ENCODE data around the gene PKP4. TPM values are rescaled to one million over a fixed set of nuclear protein-coding genes. Genes with fewer than 3 reads are reported as not detected.
"Not testable (repeated sequence)": the region's sequence is repeated elsewhere in the genome, so short reads cannot be mapped to it uniquely, and the experiment has no call there.

Gene PKP4
- total RNA-seq, 2 experiments from 2014 or later = 68.7 to 73.2 TPM

GRCh38 chr2:158413581-158413980, 43.2 kb upstream of the PKP4 start:
- Histone ChIP-seq H2AFZ (ENCODE audit: low read length) (no peak overlapping the region), H4K20me1 (ENCODE audit: insufficient read depth, low read length) (no peaks in the 10 kb centered on the region), H3K4me1 (ENCODE audit: insufficient read depth, low read length, poor library complexity, severe bottlenecking) (no peaks in the 10 kb centered on the region), H3K4me2 (ENCODE audit: low read length) (no peak overlapping the region), H3K9me2 (ENCODE audit: insufficient read depth, low read length) (no peaks in the 10 kb centered on the region), H3K4me3 (ENCODE audit: low read depth, low read length, poor library complexity, severe bottlenecking) (no peak overlapping the region), H3K27ac (ENCODE audit: low read depth, low read length, poor library complexity, severe bottlenecking) (no peak overlapping the region), H3K79me2 (ENCODE audit: insufficient read depth, low read depth, low read length) (no peaks in the 10 kb centered on the region), H3K9me3 (ENCODE audit: low read length) (no peaks in the 10 kb centered on the region), H3K36me3 (ENCODE audit: insufficient read depth, low read length) (no peaks in the 10 kb centered on the region)
- CTCF ChIA-PET (ENCODE audit: unreplicated experiment) = no interaction called here
- no TSS peak for BruUV-seq (replicated peaks)
- TF ChIP-seq CTCF (conservative IDR thresholded peaks at IDR 0.05; ENCODE audit: low read length) (no peak), EZH2phosphoT487 (IDR thresholded peaks at IDR 0.05; ENCODE audit: borderline replicate concordance, low read depth, low read length) (no peak)
- POLR2A ChIA-PET = interaction anchor here (0.6 kb wide), 1 partner anchor 419 kb away, joined by 3 read pairs; no protein-coding TSS in a partner anchor
- intact Hi-C loops (cut with micrococcal nuclease; ENCODE audit: unreplicated experiment) = no loop called here
- DNase-seq (ENCODE audit: low spot score) = no peak

- Histone ChIP-seq H3K36me3 (ENCODE audit: insufficient read depth, low read length) (no peaks in the 10 kb centered on the region), H3K4me2 (ENCODE audit: low read length) (no peak overlapping the region), H3K79me2 (ENCODE audit: insufficient read depth, low read depth, low read length) (no peaks in the 10 kb centered on the region), H3K4me1 (ENCODE audit: insufficient read depth, low read length, poor library complexity, severe bottlenecking) (no peaks in the 10 kb centered on the region), H3K4me3 (ENCODE audit: low read depth, low read length, poor library complexity, severe bottlenecking) (no peak overlapping the region), H4K20me1 (ENCODE audit: insufficient read depth, low read length) (no peaks in the 10 kb centered on the region), H2AFZ (ENCODE audit: low read length) (no peak overlapping the region), H3K9me3 (ENCODE audit: low read length) (no peaks in the 10 kb centered on the region), H3K9me2 (ENCODE audit: insufficient read depth, low read length) (no peaks in the 10 kb centered on the region), H3K27ac (ENCODE audit: low read depth, low read length, poor library complexity, severe bottlenecking) (no peak overlapping the region)
- CTCF ChIA-PET (ENCODE audit: unreplicated experiment) = no interaction called here
- POLR2A ChIA-PET = no interaction called here
- no peak for TF ChIP-seq EZH2phosphoT487 (IDR thresholded peaks at IDR 0.05; ENCODE audit: borderline replicate concordance, low read depth, low read length)
- TF ChIP-seq CTCF (conservative IDR thresholded peaks at IDR 0.05; ENCODE audit: low read length) = no peak
- intact Hi-C loops (cut with micrococcal nuclease; ENCODE audit: unreplicated experiment) = no loop called here
- BruUV-seq (replicated peaks) = no TSS peak
- no peak for DNase-seq (ENCODE audit: low spot score)
These were observed 42.2 kb upstream of the PKP4 start for GRCh38 chr2:158414538-158414937.

GRCh38 chr2:158432117-158432516, 24.6 kb upstream of the PKP4 start:
- no TSS peak for BruUV-seq (replicated peaks)
- Histone ChIP-seq H3K27ac (ENCODE audit: low read depth, low read length, poor library complexity, severe bottlenecking) (no peak overlapping the region), H3K4me3 (ENCODE audit: low read depth, low read length, poor library complexity, severe bottlenecking) (no peak overlapping the region), H3K9me3 (ENCODE audit: low read length) (no peaks in the 10 kb centered on the region), H3K4me2 (ENCODE audit: low read length) (no peak overlapping the region), H3K36me3 (ENCODE audit: insufficient read depth, low read length) (no peaks in the 10 kb centered on the region), H3K4me1 (ENCODE audit: insufficient read depth, low read length, poor library complexity, severe bottlenecking) (no peaks in the 10 kb centered on the region), H4K20me1 (ENCODE audit: insufficient read depth, low read length) (no peaks in the 10 kb centered on the region), H2AFZ (ENCODE audit: low read length) (no peak overlapping the region), H3K79me2 (ENCODE audit: insufficient read depth, low read depth, low read length) (no peaks in the 10 kb centered on the region), H3K9me2 (ENCODE audit: insufficient read depth, low read length) (no peaks in the 10 kb centered on the region)
- DNase-seq (ENCODE audit: low spot score) = no peak
- POLR2A ChIA-PET = no interaction called here
- TF ChIP-seq EZH2phosphoT487 (IDR thresholded peaks at IDR 0.05; ENCODE audit: borderline replicate concordance, low read depth, low read length) = no peak
- TF ChIP-seq CTCF (conservative IDR thresholded peaks at IDR 0.05; ENCODE audit: low read length) = no peak
- CTCF ChIA-PET (ENCODE audit: unreplicated experiment) = no interaction called here
- intact Hi-C loops (cut with micrococcal nuclease; ENCODE audit: unreplicated experiment) = no loop called here

- H2AFZ ChIP-seq (ENCODE audit: low read length); DNase-seq (ENCODE audit: low spot score); H3K4me2 ChIP-seq (ENCODE audit: low read length); H3K27ac ChIP-seq (ENCODE audit: low read depth, low read length, poor library complexity, severe bottlenecking); BruUV-seq (replicated peaks); H3K36me3 ChIP-seq (ENCODE audit: insufficient read depth, low read length); H3K9me3 ChIP-seq (ENCODE audit: low read length); H4K20me1 ChIP-seq (ENCODE audit: insufficient read depth, low read length); H3K9me2 ChIP-seq (ENCODE audit: insufficient read depth, low read length); H3K79me2 ChIP-seq (ENCODE audit: insufficient read depth, low read depth, low read length); H3K4me1 ChIP-seq (ENCODE audit: insufficient read depth, low read length, poor library complexity, severe bottlenecking); H3K4me3 ChIP-seq (ENCODE audit: low read depth, low read length, poor library complexity, severe bottlenecking); POLR2A ChIA-PET; CTCF ChIA-PET (ENCODE audit: unreplicated experiment); intact Hi-C loops (cut with micrococcal nuclease; ENCODE audit: unreplicated experiment): not testable (repeated sequence)
These were observed 23.0 kb upstream of the PKP4 start for GRCh38 chr2:158433716-158434115.

- POLR2A ChIA-PET; intact Hi-C loops (cut with micrococcal nuclease; ENCODE audit: unreplicated experiment): not testable (repeated sequence)
These were observed 17.7 kb upstream of the PKP4 start for GRCh38 chr2:158439062-158439461.

More at GRCh38 chr2:158439062-158439461, 17.7 kb upstream of the PKP4 start:
- H2AFZ ChIP-seq (ENCODE audit: low read length); DNase-seq (ENCODE audit: low spot score); BruUV-seq (replicated peaks); H3K9me3 ChIP-seq (ENCODE audit: low read length); H3K79me2 ChIP-seq (ENCODE audit: insufficient read depth, low read depth, low read length); H3K4me2 ChIP-seq (ENCODE audit: low read length); CTCF ChIA-PET (ENCODE audit: unreplicated experiment); H3K27ac ChIP-seq (ENCODE audit: low read depth, low read length, poor library complexity, severe bottlenecking); H3K9me2 ChIP-seq (ENCODE audit: insufficient read depth, low read length); H4K20me1 ChIP-seq (ENCODE audit: insufficient read depth, low read length); H3K36me3 ChIP-seq (ENCODE audit: insufficient read depth, low read length); H3K4me1 ChIP-seq (ENCODE audit: insufficient read depth, low read length, poor library complexity, severe bottlenecking); H3K4me3 ChIP-seq (ENCODE audit: low read depth, low read length, poor library complexity, severe bottlenecking): not testable (repeated sequence)

Measured in OCI-LY7 (cell line).